Neural crest cell (in vitro differentiated cells): ENCODE measurements around the gene NOS2. TPM values are rescaled to one million over a fixed set of nuclear protein-coding genes. Genes with fewer than 3 reads are reported as not detected.
A peak's percentile ranks its signal among the peaks of the same experiment; 100 is the strongest.
"Not testable (repeated sequence)": the region's sequence is repeated elsewhere in the genome, so short reads cannot be mapped to it uniquely, and the experiment has no call there.

Source experiments
- DNase-seq: peaks from one replicate; pipeline ENCODE4 v3.0.0; 2021; ENCODE audit warnings: low read depth, mixed read lengths, low spot score
- H3K27ac Mint-ChIP-seq: one replicate; pipeline ENCODE4 v1.8.0; 2021; ENCODE audit warnings: mild to moderate bottlenecking, mixed read lengths; ENCODE audit not compliant: unreplicated experiment
- H3K27me3 Mint-ChIP-seq: 2 replicates; pipeline ENCODE4 v1.8.0; 2021; ENCODE audit warnings: low read depth, mild to moderate bottlenecking, mixed read lengths
- H3K36me3 Mint-ChIP-seq: 2 replicates; pipeline ENCODE4 v1.8.0; 2021; ENCODE audit warnings: low read depth, mild to moderate bottlenecking, mixed read lengths
- H3K4me1 Mint-ChIP-seq: 2 replicates; pipeline ENCODE4 v1.8.0; 2021; ENCODE audit warnings: mixed read lengths
- H3K4me3 Mint-ChIP-seq: one replicate; pipeline ENCODE4 v1.8.0; 2021; ENCODE audit warnings: mild to moderate bottlenecking, mixed read lengths
- H3K9me3 Mint-ChIP-seq: 2 replicates; pipeline ENCODE4 v1.8.0; 2021; ENCODE audit warnings: mixed read lengths
- CTCF ChIP-seq: fragments of 200-600 bp; sonication (generic); conservative IDR thresholded peaks from 2 replicates; pipeline ENCODE4 v1.5.0; 2021; ENCODE audit warnings: antibody characterized with exemption, mild to moderate bottlenecking
- total RNA-seq: library from RNA; stranded (reverse); gene quantifications from 2 replicates; pipeline ENCODE4 v1.2.1, GENCODE V29; 2021

The NOS2 gene
- total RNA-seq, 1 donor from 2014 or later: 0.91 TPM

GRCh38 chr17:27845264-27846041, 45.1 kb upstream of the NOS2 start:
- H3K9me3 Mint-ChIP-seq: peaks cover 2% of the 10 kb centered on the region
- no peak overlapping the region for H3K4me3 Mint-ChIP-seq
- peak overlapping the region; percentile 67 for H3K27ac Mint-ChIP-seq
- peaks cover 8% of the 10 kb centered on the region for H3K27me3 Mint-ChIP-seq
- no peak for DNase-seq
- no peaks in the 10 kb centered on the region for H3K4me1 Mint-ChIP-seq
- no peaks in the 10 kb centered on the region for H3K36me3 Mint-ChIP-seq
- no peak for TF ChIP-seq CTCF

- H3K4me3 Mint-ChIP-seq: no peak overlapping the region
- H3K4me1 Mint-ChIP-seq: no peaks in the 10 kb centered on the region
- no peaks in the 10 kb centered on the region for H3K27me3 Mint-ChIP-seq
- TF ChIP-seq CTCF: no peak
- H3K27ac Mint-ChIP-seq: no peak overlapping the region
- H3K9me3 Mint-ChIP-seq: peaks cover 1% of the 10 kb centered on the region
- no peak for DNase-seq
- H3K36me3 Mint-ChIP-seq: no peaks in the 10 kb centered on the region
These were observed 40.4 kb upstream of the NOS2 start for GRCh38 chr17:27840688-27841087.

- DNase-seq, H3K36me3 Mint-ChIP-seq, H3K27me3 Mint-ChIP-seq, H3K4me3 Mint-ChIP-seq, H3K4me1 Mint-ChIP-seq, H3K9me3 Mint-ChIP-seq, H3K27ac Mint-ChIP-seq: not testable (repeated sequence)
These were observed 40.0 kb upstream of the NOS2 start for GRCh38 chr17:27840406-27840678.

GRCh38 chr17:27839571-27840405, 39.5 kb upstream of the NOS2 start:
- DNase-seq: not testable (repeated sequence)

GRCh38 chr17:27838607-27839006, 38.3 kb upstream of the NOS2 start:
- H3K9me3 Mint-ChIP-seq, H3K4me1 Mint-ChIP-seq, H3K27ac Mint-ChIP-seq, H3K36me3 Mint-ChIP-seq, DNase-seq, H3K4me3 Mint-ChIP-seq, H3K27me3 Mint-ChIP-seq: not testable (repeated sequence)

More at GRCh38 chr17:27839571-27840405, 39.5 kb upstream of the NOS2 start:
- not testable (repeated sequence) for H3K27me3 Mint-ChIP-seq, H3K36me3 Mint-ChIP-seq, H3K9me3 Mint-ChIP-seq, H3K27ac Mint-ChIP-seq, H3K4me3 Mint-ChIP-seq, H3K4me1 Mint-ChIP-seq

GRCh38 chr17:27837769-27838168, 37.4 kb upstream of the NOS2 start:
- not testable (repeated sequence) for H3K27me3 Mint-ChIP-seq, H3K9me3 Mint-ChIP-seq, H3K4me3 Mint-ChIP-seq, H3K4me1 Mint-ChIP-seq, H3K27ac Mint-ChIP-seq, H3K36me3 Mint-ChIP-seq, DNase-seq

- no peak for TF ChIP-seq CTCF
- no peaks in the 10 kb centered on the region for H3K4me1 Mint-ChIP-seq
- peaks cover 3% of the 10 kb centered on the region for H3K9me3 Mint-ChIP-seq
- no peak overlapping the region for H3K4me3 Mint-ChIP-seq
- H3K27ac Mint-ChIP-seq: no peak overlapping the region
- H3K27me3 Mint-ChIP-seq: peaks cover 4% of the 10 kb centered on the region
- no peak for DNase-seq
- H3K36me3 Mint-ChIP-seq: peaks cover 3% of the 10 kb centered on the region
These were observed 36.3 kb upstream of the NOS2 start for GRCh38 chr17:27836651-27837050.
